Activated gamma-delta T cell treated with anti-CD3 and anti-CD28 coated beads, Interleukin-2, amount 50 U/mL, for 16 hours (primary cell): ENCODE data around the gene GGPS1.
"Not testable (repeated sequence)": the region's sequence is repeated elsewhere in the genome, so short reads cannot be mapped to it uniquely, and the experiment has no call there.

ENCODE experiments used
- DNase-seq: peaks from one replicate; pipeline ENCODE4 v3.0.0-alpha.2; 2020; ENCODE audit warnings: low read depth

GGPS1 gene

DNA sequence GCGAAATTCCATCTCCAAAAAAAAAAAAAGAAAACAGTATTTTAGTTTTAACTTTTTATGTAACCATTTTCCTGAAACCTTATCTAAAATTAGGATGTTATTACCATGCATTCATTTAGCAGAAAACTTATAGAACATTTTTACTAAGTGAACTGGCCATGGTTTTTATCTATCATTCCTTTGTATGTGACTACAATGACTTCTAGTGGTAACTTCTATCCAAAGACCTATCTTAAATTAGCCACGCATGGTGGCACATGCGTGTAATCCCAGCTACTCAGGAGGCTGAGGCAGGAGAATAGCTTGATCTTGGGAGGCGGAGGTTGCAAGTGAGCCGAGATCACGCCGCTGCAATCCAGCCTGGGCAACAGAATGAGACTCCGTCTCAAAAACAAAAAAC lies 11.4 kb downstream of the GGPS1 start:
- no peak for DNase-seq

DNA sequence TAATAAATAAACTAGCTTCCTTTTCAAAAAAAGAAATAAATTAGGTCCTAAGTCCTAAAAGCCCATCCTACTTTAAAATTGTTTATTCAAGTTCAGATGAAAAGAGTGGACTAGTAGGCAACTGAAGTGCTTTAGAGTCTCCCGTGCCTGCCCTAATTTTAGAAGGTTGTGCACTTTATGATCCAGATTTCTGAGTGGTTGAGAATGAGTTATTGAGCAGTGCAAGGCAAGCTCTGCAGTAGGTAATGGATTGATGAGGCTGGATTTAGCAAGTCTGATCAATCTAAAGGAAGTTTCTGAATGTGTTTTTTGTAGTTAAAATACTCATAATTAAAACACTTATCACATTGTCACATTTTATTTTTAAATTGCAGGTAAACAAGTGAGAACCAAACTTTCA lies 13.0 kb downstream of the GGPS1 start:
- DNase-seq, result no peak

DNA sequence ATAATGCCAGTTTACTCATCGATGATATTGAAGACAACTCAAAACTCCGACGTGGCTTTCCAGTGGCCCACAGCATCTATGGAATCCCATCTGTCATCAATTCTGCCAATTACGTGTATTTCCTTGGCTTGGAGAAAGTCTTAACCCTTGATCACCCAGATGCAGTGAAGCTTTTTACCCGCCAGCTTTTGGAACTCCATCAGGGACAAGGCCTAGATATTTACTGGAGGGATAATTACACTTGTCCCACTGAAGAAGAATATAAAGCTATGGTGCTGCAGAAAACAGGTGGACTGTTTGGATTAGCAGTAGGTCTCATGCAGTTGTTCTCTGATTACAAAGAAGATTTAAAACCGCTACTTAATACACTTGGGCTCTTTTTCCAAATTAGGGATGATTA lies 13.7 kb downstream of the GGPS1 start:
- DNase-seq, result no peak

DNA sequence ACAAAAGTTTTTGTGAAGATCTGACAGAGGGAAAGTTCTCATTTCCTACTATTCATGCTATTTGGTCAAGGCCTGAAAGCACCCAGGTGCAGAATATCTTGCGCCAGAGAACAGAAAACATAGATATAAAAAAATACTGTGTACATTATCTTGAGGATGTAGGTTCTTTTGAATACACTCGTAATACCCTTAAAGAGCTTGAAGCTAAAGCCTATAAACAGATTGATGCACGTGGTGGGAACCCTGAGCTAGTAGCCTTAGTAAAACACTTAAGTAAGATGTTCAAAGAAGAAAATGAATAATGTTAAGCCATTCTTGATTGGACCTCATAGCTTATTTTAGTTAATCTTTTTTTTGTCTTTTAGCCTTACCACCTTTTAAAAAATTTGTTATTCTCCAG lies 14.1 kb downstream of the GGPS1 start:
- DNase-seq, result no peak

DNA sequence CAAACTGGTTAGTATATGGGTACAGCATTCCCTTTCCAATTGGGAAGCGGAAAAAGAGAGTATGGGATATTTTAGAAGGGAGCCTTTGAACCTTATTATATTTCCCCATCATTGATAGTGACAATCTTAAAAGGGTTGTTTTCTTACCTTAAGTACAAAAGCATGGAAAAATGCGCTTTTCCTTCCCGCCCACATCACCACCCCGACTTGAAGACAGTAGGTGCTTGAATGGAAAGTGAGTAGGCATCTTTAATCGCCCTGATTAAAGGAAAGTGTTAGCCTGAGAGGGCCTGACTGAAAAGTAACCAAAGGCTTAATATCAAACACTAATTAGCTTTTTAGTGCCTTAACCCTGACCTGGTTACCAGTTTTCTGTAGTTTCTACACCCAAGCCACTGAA lies 15.4 kb downstream of the GGPS1 start:
- DNase-seq, result no peak

DNA sequence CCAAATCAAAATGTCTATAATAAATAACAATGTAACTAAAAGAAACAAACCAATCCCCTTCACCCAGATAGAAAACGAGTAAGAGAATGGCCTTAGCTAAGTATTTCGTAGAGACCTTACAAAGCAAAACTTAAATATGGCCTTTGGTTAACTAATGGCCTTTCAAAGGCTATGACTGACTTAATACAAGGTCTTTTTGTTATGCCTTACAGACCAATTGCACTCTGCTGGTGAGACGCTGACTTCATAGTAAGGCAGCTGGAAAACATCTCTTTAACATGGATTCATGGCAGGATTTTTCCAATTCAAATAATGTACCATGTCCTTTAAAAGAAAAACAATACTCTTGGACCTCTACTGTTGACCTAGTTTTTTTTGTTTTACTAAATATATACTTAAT lies 23.1 kb downstream of the GGPS1 start:
- no peak for DNase-seq

DNA sequence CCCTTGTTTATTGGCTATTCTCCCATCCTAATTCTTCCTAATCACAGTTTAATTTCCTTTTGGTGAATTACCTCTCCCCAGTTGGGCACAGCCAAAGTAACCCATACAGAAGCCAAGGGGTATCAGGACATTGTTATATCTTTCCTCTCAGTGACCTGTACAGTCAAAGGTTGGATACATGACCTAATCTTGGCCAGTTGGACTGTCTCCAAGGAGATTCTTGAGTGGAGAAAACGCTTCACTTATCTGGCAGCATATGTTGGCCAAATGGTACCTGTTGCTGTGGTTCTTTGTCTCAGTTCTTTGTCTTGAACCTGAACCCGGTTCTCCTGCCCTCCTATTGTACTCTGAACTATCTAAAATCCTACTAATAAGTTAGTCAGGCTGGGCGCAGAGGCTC lies 23.5 kb downstream of the GGPS1 start:
- DNase-seq, result no peak

DNA sequence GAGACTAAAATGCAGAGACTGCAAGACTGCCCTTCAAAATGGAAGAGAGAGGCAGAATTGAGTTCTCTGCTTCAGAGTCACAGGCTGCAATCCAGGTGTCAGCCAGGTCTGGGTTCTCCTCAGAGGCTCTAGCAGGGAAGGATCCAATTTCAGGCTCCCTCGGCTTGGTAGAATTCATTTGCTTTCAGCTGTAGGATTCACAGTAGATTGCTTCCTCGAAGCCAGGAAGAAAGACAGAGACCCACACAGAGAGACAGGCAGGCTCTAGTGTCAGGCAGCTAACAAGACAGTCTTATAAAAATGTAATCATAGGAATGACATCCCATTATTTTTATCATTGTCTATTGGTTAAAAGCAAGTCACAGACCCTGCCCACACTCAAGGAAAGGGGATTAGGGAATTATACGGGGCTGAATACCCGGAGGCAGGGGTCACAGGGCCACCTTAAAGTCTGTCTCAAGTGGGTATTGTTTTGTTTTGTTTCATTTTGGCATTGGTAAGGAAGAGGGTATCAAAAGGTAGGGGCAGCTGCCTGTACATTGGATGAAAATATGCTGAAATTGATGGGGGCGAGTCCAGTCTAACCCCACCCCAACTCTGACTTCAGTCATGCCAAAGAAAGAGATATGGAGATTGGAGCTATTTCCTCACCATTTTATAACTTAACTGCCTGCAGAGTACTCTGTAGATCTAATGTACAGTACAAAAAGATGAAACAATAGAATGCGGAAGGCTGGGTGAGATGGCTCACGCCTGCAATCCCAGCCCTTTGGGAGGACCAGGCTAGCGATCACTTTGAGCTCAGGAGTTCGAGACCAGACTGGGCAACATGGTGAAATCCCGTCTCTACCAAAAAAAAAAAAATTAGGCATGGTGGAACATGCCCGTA lies 29.4 kb downstream of the GGPS1 start:
- DNase-seq, result no peak

DNA sequence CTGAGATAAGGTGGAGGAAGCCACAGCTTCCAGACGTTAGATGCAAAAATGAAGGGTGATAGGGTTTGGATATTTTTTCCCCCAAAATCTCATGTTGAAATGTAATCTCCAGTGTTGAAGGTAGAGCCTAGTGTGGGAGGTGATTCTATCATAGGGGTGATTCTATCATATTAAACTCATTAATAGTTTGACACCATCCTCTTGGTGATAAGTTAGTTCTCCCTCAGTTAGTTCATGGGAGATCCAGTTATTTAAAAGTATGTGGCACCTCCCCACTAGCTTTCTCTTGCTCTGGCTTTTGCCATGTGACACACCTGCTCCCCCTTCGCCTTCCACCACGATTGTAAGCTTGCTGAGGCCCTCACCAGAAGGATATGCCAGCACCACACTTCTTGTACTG lies 30.5 kb downstream of the GGPS1 start:
- no peak for DNase-seq

DNA sequence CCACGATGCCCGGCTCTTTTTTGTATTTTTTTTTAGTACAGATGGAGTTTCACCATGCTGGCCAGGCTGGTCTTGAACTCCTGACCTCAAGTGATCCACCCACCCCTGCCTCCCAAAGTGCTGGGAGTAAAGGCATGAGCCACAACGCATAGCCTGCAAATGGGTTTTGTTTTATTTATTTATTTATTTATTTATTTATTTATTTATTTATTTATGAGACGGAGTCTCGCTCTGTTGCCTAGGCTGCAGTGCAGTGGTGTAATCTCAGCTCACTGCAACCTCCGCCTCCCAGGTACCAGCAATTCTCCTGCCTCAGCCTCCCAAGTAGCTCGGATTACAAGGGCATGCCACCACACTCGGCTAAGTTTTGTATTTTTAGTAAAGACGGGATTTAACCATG lies 35.8 kb downstream of the GGPS1 start:
- not testable (repeated sequence) for DNase-seq

DNA sequence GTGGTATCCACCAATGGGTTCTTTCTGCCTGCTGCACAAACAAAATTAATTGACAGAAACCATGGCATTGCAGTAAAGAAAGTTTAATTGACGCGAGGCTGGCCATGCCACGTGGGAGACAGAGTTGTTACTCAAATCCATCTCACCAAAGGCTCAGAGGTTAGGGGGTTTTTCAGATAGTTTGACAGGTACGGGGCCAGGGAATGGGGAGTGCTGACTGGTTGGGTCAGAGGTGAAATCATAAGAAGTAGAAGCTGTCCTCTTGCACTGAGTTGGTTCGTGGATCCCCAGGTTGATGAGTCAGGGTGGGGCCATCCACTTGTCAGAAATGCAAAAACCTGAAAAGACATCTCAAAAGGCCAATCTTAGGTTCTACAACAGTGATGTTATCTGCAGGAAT lies 37.9 kb downstream of the GGPS1 start:
- DNase-seq, result no peak

DNA sequence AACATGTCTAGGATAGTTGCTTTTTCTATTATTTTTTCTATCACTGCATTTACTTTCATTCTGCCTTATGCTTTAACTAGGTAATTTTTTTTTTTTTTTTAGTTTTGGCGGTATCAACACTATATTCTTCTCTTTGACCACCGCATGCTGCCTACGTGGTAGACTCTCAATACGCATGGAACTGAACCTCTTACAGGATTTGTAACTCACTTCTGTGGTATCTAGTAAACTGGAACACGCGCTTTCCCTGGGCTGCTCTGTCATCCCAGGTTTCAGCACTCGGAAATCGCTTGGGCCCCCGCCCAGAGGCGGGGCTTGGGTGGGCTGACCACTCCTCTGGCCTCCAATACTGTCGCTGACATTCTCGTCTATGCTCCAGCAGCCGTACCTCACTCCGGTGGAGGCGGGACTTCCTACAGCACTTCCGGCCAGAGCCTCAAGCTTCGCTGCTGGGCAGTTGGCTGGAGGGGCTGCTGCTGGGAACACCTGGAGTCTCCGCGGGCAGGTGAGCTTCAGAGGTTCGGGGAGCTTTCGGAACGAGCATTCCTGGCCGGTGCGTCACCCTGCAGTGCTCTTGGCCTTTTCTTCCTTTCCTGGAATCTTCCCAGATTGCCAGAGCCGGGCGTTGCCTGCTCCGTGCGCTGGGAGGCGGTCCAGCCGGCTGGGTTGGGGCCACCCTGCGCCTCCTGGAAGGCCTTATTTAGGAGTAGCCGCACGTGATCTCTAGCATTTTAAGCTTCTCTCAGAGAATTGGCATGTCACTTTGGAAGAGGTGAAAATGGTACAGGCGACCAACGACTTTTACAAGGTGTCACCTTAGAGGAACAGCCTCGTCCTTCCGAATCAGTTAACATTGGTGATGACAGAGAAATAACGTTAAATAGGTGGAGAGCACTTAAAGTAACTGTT lies 38.9 kb downstream of the GGPS1 start, which contains the start of gene TBCE:
Gene TBCE (plus strand): TSS at position 428 of the 909 bp plus-strand sequence. CDS start 12,623 bp downstream, outside the sequence.
- peak; percentile 76 for DNase-seq

DNA sequence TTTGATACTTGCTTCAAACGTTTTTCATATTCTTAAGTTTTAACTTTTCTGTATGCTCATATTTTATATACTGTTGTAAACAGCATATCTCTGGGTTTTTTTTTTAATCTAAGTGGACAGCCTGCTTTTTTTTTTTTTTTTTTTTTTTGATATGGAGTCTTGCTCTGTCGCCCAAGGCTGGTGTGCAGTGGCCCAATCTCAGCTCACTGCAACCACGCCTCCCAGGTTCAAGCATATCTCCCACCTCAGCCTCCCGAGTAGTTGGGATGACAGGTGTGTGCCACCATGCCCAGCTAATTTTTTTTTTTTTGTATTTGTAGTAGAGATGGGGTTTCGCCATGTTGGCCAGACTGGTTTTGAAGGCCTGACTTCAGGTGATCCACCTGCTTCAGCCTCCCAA lies 40.1 kb downstream of the GGPS1 start:
- DNase-seq, result no peak

DNA sequence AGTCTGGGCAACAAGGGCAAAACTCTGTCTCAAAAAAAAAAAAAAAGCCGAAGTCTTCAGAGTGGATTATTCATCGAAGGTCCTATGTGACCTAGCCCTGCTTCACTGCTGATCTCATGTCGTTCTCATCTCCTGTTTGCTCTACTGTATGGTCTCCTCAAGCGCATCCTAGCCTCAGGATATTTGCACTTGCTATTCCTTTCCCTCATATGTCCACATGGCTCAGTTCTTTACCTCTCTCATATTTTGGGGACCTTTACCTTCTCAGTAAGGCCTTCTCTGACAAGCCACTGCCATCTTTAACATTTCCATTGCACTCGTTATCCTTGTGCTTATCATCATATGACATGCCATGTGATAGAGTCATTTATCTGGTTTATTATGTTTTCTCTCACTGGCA lies 41.4 kb downstream of the GGPS1 start:
- no peak for DNase-seq

DNA sequence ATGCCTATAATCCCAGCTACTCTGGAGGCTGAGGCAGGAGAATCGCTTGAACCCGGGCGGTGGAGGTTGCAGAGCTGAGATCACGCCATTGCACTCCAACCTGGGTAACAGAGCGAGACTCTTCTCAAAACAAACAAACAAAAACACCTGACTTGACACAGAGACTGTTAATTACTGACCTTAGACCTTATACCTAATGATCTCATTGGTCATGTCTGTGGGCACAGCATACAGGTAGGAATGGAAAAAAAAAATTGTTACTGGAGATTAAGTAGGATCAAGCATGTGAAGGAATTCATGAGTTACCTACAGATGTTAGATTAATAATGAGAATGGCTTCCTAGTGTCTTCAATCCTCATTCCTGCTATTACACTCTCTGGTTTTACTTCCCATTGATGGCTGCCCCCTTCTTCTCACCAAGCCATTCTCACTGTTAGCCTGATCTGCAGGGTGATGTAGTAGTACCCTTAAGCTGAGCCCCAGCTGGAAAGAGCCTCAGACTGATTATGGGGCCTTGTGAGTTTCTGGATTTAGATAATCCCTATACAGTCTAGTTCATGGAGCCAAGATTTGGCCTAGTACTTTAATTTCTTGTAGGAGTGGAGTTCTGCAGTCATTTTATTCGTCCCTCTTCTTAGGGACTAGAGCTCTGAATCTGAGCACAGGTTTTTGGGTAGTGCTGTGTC lies 47.7 kb downstream of the GGPS1 start:
- DNase-seq, result no peak

DNA sequence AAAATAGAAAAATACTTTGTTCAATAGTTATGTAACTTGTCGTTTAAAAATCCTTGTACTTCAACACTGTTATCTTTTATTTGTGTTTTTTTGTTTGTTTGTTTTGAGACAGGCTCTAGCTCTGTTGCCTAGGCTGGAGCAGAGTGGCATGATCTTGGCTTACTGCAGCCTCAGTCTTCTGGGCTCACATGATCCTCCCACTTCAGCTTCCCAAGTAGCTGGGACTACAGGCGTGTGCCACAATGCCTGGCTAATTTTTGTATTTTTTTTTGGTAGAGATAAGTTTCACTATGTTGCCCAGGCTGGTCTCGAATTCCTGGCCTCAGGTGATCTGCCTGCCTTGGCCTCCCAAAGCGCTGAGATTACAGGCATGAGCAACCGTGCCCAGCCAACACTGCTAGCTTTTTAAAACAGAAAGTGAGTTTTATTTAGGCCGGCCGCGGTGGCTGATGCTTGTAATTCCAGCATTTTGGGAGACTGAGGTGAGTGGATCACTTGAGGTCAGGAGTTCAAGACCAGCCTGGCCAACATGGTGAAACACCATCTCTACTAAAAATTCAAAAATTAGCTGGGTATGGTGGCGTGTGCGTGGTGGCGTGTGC lies 49.9 kb downstream of the GGPS1 start:
- DNase-seq, result not testable (repeated sequence)

DNA sequence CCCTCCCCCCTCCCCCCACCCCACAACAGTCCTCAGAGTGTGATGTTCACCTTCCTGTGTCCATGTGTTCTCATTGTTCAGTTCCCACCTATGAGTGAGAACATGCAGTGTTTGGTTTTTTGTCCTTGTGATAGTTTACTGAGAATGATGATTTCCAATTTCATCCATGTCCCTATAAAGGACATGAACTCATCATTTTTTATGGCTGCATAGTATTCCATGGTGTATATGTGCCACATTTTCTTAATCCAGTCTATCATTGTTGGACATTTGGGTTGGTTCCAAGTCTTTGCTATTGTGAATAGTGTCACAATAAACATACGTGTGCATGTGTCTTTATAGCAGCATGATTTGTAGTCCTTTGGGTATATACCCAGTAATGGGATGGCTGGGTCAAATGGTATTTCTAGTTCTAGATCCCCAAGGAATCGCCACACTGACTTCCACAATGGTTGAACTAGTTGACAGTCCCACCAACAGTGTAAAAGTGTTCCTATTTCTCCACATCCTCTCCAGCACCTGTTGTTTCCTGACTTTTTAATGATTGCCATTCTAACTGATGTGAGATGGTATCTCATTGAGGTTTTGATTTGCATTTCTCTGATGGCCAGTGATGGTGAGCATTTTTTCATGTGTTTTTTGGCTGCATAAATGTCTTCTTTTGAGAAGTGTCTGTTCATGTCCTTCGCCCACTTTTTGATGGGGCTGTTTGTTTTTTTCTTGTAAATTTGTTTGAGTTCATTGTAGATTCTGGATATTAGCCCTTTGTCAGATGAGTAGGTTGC lies 53.8 kb downstream of the GGPS1 start:
- DNase-seq, result not testable (repeated sequence)

DNA sequence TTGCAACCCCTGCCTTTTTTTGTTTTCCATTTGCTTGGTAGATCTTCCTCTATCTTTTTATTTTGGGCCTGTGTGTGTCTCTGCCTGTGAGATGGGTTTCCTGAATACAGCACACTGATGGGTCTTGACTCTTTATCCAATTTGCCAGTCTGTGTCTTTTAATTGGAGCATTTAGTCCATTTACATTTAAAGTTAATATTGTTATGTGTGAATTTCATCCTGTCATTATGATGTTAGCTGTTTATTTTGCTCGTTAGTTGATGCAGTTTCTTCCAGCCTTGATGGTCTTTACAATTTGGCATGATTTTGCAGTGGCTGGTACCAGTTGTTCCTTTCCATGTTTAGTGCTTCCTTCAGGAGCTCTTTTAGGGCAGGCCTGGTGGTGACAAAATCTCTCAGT lies 57.3 kb downstream of the GGPS1 start:
- DNase-seq, result not testable (repeated sequence)

DNA sequence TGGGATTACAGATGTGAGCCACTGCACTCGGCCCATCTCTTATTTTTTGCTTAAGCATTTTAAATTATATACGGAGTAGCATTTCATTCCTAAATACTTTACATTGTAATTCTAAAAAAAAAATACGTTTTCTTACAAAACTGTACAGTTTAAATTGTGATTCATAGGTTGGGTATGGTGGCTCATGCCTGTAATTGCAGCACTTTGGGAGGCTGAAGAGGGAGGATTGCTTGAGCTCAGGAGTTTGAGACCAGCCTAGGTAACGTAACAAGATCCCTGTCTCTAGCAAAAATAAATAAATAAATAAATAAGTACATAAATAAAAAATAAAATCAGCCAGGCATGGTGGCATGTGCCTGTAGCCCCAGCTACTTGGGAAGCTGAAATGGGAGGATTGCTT lies 63.5 kb downstream of the GGPS1 start:
- DNase-seq, result no peak
